HepG2 (cell line): ENCODE data around the gene CAPN10. TPM values are rescaled to one million over a fixed set of nuclear protein-coding genes. Genes with fewer than 3 reads are reported as not detected.

Experiments used
- EZH2 ChIP-seq: conservative IDR thresholded peaks from 2 replicates; pipeline ENCODE4 v1.6.1; 2012; ENCODE audit warnings: mild to moderate bottlenecking, low read depth, low read length, moderate library complexity
- HDAC1 ChIP-seq: sonication (generic); formaldehyde crosslinking; IDR thresholded peaks from 2 replicates; pipeline ENCODE4 v1.5.1; 2020; ENCODE audit warnings: mild to moderate bottlenecking, missing genetic modification reagents
- IKZF4 ChIP-seq: sonication (generic); formaldehyde crosslinking; IDR thresholded peaks from 2 replicates; pipeline ENCODE4 v1.5.1; 2020; ENCODE audit warnings: borderline replicate concordance, mild to moderate bottlenecking, low read depth, missing genetic modification reagents; ENCODE audit errors: not compliant biosample characterization
- KLF9 ChIP-seq: IDR thresholded peaks from 2 replicates; pipeline ENCODE4 v1.6.1; 2016; ENCODE audit warnings: low read depth
- NR2F2 ChIP-seq: IDR thresholded peaks from 2 replicates; pipeline ENCODE4 v1.6.1; 2012; ENCODE audit warnings: low read depth, inconsistent platforms, borderline replicate concordance
- POGZ ChIP-seq: sonication (generic); formaldehyde crosslinking; IDR thresholded peaks from 2 replicates; pipeline ENCODE4 v1.4.0; 2020; ENCODE audit warnings: mild to moderate bottlenecking, missing genetic modification reagents
- SIN3A ChIP-seq: IDR thresholded peaks from 2 replicates; pipeline ENCODE4 v1.6.1; 2011; ENCODE audit warnings: low read depth, mild to moderate bottlenecking, control low read depth, low read length, borderline replicate concordance
- ZNF160 ChIP-seq: sonication (generic); formaldehyde crosslinking; IDR thresholded peaks from 2 replicates; pipeline ENCODE4 v1.8.0; 2022; ENCODE audit warnings: mild to moderate bottlenecking, inconsistent platforms, missing genetic modification reagents
- ZNF615 ChIP-seq: sonication (generic); formaldehyde crosslinking; IDR thresholded peaks from 2 replicates; pipeline ENCODE4 v1.5.0; 2020; ENCODE audit warnings: mild to moderate bottlenecking, missing genetic modification reagents, borderline replicate concordance
- ZNF816 ChIP-seq: sonication (generic); formaldehyde crosslinking; IDR thresholded peaks from 2 replicates; pipeline ENCODE4 v1.8.0; 2022; ENCODE audit warnings: missing genetic modification reagents, mild to moderate bottlenecking, borderline replicate concordance
- ZNF841 ChIP-seq: sonication (generic); formaldehyde crosslinking; IDR thresholded peaks from 2 replicates; pipeline ENCODE4 v1.8.1; 2023; ENCODE audit warnings: missing genetic modification reagents, borderline replicate concordance
- polyA plus RNA-seq, 8 experiments: library from polyadenylated mRNA; depleted of rRNA in 3 of 8; stranded (reverse) in 7 of 8; unstranded in 1 of 8; fragments of >200 nt; fragmentation: Illumina TruSeq in 4 of 8; extraction: Trizol in 4 of 8; gene quantifications; 2 replicates each; pipeline versions ENCODE4 v1.2.1 to v1.2.3, GENCODE V29; 2011 to 2016; ENCODE audit warnings: low read depth in 4 of 8, missing spikeins in 1 of 8, mixed read lengths in 1 of 8; ENCODE audit not compliant: insufficient read depth in 1 of 8
- total RNA-seq, 5 experiments: library from RNA; depleted of rRNA; stranded (reverse); fragments of >200 nt; fragmentation: Illumina TruSeq; extraction: Trizol; gene quantifications; 2 replicates each; pipeline ENCODE4 v1.2.3, GENCODE V29; 2016; ENCODE audit warnings: low read depth in 1 of 5
- TF ChIP-seq, protein P1 (sequence below): sonication (generic); formaldehyde crosslinking; IDR thresholded peaks from 2 replicates; pipeline ENCODE4 v1.4.0; 2020; ENCODE audit warnings: missing genetic modification reagents
- TF ChIP-seq, protein P2 (sequence below): sonication (generic); formaldehyde crosslinking; IDR thresholded peaks from 2 replicates; pipeline ENCODE4 v1.5.1; 2020; ENCODE audit warnings: mild to moderate bottlenecking, missing genetic modification reagents, moderate library complexity
- TF ChIP-seq, protein P3 (sequence below): sonication (generic); formaldehyde crosslinking; IDR thresholded peaks from 2 replicates; pipeline ENCODE4 v1.4.0; 2020; ENCODE audit warnings: mild to moderate bottlenecking, missing genetic modification reagents
- TF ChIP-seq, protein P4 (sequence below): sonication (generic); formaldehyde crosslinking; IDR thresholded peaks from 2 replicates; pipeline ENCODE4 v1.4.0; 2020; ENCODE audit warnings: missing genetic modification reagents
- TF ChIP-seq, protein P5 (sequence below): sonication (generic); formaldehyde crosslinking; IDR thresholded peaks from 2 replicates; pipeline ENCODE4 v1.4.0; 2020; ENCODE audit warnings: missing genetic modification reagents

Gene CAPN10
- total and polyA plus RNA-seq, 2 of the 13 experiments (the other 11 are each of a cell fraction or from before 2014, with no cell fraction given): 27.6 to 32.4 TPM

DNA sequence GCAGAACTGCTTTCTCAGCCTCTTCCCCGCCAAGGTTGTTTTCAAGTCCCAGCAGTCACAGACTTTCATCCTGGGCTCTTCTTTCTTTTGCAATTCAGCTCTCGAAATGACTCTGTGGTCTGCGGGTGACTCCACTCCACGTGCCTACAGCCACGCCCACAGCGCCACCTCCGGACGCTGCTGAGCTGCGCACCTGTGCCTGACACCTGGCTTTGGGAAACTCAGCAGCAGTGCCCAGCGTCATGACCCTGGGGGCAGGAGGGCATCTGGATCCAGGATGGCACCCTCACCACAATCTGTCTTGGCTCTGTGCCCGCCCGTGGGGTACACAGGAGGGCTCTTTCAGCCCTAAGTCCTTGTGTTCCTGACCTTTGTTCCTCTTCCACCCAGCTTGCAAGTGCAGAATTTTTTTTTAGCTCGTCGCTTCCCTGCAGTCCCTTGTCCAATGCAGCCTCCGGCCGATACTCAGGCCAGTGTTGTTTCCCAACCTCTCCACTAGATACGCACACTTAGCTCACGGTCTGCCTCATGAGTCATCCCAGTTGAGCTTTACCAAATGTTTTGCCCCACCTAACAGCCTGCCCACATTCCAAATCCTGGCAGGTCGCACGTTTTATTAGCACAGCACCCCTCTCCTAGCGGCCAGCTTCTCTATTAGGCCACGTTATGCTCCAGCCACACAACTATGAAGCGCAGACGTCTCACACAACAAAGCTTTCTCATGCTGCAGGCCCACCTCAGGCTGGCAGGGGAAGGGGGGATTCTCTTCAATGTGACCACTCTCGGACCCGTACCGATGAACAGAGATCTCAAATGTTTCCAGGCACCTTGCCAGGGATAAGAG is 6.5 kb upstream of the CAPN10 start (continued):
- TF ChIP-seq, protein P1, sequence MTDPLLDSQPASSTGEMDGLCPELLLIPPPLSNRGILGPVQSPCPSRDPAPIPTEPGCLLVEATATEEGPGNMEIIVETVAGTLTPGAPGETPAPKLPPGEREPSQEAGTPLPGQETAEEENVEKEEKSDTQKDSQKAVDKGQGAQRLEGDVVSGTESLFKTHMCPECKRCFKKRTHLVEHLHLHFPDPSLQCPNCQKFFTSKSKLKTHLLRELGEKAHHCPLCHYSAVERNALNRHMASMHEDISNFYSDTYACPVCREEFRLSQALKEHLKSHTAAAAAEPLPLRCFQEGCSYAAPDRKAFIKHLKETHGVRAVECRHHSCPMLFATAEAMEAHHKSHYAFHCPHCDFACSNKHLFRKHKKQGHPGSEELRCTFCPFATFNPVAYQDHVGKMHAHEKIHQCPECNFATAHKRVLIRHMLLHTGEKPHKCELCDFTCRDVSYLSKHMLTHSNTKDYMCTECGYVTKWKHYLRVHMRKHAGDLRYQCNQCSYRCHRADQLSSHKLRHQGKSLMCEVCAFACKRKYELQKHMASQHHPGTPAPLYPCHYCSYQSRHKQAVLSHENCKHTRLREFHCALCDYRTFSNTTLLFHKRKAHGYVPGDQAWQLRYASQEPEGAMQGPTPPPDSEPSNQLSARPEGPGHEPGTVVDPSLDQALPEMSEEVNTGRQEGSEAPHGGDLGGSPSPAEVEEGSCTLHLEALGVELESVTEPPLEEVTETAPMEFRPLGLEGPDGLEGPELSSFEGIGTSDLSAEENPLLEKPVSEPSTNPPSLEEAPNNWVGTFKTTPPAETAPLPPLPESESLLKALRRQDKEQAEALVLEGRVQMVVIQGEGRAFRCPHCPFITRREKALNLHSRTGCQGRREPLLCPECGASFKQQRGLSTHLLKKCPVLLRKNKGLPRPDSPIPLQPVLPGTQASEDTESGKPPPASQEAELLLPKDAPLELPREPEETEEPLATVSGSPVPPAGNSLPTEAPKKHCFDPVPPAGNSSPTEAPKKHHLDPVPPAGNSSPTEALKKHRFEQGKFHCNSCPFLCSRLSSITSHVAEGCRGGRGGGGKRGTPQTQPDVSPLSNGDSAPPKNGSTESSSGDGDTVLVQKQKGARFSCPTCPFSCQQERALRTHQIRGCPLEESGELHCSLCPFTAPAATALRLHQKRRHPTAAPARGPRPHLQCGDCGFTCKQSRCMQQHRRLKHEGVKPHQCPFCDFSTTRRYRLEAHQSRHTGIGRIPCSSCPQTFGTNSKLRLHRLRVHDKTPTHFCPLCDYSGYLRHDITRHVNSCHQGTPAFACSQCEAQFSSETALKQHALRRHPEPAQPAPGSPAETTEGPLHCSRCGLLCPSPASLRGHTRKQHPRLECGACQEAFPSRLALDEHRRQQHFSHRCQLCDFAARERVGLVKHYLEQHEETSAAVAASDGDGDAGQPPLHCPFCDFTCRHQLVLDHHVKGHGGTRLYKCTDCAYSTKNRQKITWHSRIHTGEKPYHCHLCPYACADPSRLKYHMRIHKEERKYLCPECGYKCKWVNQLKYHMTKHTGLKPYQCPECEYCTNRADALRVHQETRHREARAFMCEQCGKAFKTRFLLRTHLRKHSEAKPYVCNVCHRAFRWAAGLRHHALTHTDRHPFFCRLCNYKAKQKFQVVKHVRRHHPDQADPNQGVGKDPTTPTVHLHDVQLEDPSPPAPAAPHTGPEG: peak; percentile 42; the same call in 1 of the 2 replicates
- TF ChIP-seq, protein P2, sequence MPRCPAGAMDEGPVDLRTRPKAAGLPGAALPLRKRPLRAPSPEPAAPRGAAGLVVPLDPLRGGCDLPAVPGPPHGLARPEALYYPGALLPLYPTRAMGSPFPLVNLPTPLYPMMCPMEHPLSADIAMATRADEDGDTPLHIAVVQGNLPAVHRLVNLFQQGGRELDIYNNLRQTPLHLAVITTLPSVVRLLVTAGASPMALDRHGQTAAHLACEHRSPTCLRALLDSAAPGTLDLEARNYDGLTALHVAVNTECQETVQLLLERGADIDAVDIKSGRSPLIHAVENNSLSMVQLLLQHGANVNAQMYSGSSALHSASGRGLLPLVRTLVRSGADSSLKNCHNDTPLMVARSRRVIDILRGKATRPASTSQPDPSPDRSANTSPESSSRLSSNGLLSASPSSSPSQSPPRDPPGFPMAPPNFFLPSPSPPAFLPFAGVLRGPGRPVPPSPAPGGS (CRISPR knock-in tag): 0 out of 2 replicates have a peak, but pooled peaks have one; percentile 24
- TF ChIP-seq POGZ (CRISPR knock-in tag) (0 out of 2 replicates have a peak, but pooled peaks have one; percentile 51), HDAC1 (CRISPR knock-in tag) (peak; percentile 93), SIN3A (peak; percentile 73; the same call in 1 of the 2 replicates), EZH2 (no peak), ZNF841 (CRISPR knock-in tag) (no peak), ZNF816 (CRISPR knock-in tag) (no peak; the same call in 1 of the 2 replicates), KLF9 (CRISPR knock-in tag) (peak; percentile 98), IKZF4 (CRISPR knock-in tag) (no peak), NR2F2 (peak; percentile 58; the same call in 1 of the 2 replicates), ZNF615 (CRISPR knock-in tag) (no peak), ZNF160 (CRISPR knock-in tag) (no peak)
- TF ChIP-seq, protein P3, sequence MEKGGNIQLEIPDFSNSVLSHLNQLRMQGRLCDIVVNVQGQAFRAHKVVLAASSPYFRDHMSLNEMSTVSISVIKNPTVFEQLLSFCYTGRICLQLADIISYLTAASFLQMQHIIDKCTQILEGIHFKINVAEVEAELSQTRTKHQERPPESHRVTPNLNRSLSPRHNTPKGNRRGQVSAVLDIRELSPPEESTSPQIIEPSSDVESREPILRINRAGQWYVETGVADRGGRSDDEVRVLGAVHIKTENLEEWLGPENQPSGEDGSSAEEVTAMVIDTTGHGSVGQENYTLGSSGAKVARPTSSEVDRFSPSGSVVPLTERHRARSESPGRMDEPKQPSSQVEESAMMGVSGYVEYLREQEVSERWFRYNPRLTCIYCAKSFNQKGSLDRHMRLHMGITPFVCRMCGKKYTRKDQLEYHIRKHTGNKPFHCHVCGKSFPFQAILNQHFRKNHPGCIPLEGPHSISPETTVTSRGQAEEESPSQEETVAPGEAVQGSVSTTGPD (CRISPR knock-in tag): 0 out of 2 replicates have a peak, but pooled peaks have one; percentile 32
- TF ChIP-seq, protein P4, sequence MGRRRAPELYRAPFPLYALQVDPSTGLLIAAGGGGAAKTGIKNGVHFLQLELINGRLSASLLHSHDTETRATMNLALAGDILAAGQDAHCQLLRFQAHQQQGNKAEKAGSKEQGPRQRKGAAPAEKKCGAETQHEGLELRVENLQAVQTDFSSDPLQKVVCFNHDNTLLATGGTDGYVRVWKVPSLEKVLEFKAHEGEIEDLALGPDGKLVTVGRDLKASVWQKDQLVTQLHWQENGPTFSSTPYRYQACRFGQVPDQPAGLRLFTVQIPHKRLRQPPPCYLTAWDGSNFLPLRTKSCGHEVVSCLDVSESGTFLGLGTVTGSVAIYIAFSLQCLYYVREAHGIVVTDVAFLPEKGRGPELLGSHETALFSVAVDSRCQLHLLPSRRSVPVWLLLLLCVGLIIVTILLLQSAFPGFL (CRISPR knock-in tag): no peak
- TF ChIP-seq, protein P5, sequence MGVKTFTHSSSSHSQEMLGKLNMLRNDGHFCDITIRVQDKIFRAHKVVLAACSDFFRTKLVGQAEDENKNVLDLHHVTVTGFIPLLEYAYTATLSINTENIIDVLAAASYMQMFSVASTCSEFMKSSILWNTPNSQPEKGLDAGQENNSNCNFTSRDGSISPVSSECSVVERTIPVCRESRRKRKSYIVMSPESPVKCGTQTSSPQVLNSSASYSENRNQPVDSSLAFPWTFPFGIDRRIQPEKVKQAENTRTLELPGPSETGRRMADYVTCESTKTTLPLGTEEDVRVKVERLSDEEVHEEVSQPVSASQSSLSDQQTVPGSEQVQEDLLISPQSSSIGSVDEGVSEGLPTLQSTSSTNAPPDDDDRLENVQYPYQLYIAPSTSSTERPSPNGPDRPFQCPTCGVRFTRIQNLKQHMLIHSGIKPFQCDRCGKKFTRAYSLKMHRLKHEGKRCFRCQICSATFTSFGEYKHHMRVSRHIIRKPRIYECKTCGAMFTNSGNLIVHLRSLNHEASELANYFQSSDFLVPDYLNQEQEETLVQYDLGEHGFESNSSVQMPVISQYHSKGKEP (CRISPR knock-in tag): no peak
